ENCODE measurements around the gene DDX54. TPM values are rescaled to one million over a fixed set of nuclear protein-coding genes. Genes with fewer than 3 reads are reported as not detected.

DDX54 gene
- total RNA-seq, 2 donors from 2014 or later: 52.7 TPM

- Histone ChIP-seq H3K9me3 (no peaks in the 10 kb centered on the region), H3K4me3 (no peak overlapping the region), H3K27me3 (no peaks in the 10 kb centered on the region), H3K4me1 (peaks cover 9% of the 10 kb centered on the region), H3K27ac (no peak overlapping the region), H3K36me3 (replicated peaks in 1 of 2; ENCODE audit: insufficient read depth in 1 of 2, low read depth in 2 of 2) (no peaks in the 10 kb centered on the region)
- no peak for ATAC-seq
- 76 to 83% methylated on average over 12 to 16 of the region's 17 CpGs for WGBS, 2 donors
- TF ChIP-seq POLR2A (IDR thresholded peaks at IDR 0.05): no peak
- TF ChIP-seq, protein P1, sequence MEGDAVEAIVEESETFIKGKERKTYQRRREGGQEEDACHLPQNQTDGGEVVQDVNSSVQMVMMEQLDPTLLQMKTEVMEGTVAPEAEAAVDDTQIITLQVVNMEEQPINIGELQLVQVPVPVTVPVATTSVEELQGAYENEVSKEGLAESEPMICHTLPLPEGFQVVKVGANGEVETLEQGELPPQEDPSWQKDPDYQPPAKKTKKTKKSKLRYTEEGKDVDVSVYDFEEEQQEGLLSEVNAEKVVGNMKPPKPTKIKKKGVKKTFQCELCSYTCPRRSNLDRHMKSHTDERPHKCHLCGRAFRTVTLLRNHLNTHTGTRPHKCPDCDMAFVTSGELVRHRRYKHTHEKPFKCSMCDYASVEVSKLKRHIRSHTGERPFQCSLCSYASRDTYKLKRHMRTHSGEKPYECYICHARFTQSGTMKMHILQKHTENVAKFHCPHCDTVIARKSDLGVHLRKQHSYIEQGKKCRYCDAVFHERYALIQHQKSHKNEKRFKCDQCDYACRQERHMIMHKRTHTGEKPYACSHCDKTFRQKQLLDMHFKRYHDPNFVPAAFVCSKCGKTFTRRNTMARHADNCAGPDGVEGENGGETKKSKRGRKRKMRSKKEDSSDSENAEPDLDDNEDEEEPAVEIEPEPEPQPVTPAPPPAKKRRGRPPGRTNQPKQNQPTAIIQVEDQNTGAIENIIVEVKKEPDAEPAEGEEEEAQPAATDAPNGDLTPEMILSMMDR (IDR thresholded peaks at IDR 0.05): no peak
- intact Hi-C loops (cut with DNase I): no loop called here
- DNase-seq: no peak
Measured at GRCh38 chr12:113129664-113130456, 55.4 kb downstream of the DDX54 start.

GRCh38 chr12:113128802-113129663, 56.2 kb downstream of the DDX54 start:
- Histone ChIP-seq H3K4me3 (no peak overlapping the region), H3K36me3 (replicated peaks in 1 of 2; ENCODE audit: insufficient read depth in 1 of 2, low read depth in 2 of 2) (no peaks in the 10 kb centered on the region), H3K4me1 (peaks cover 1% of the 10 kb centered on the region), H3K27me3 (no peaks in the 10 kb centered on the region), H3K9me3 (no peaks in the 10 kb centered on the region), H3K27ac (no peak overlapping the region)
- TF ChIP-seq, protein P1 (IDR thresholded peaks at IDR 0.05): no peak
- TF ChIP-seq POLR2A (IDR thresholded peaks at IDR 0.05): no peak
- intact Hi-C loops (cut with DNase I): no loop called here
- ATAC-seq (no peak), DNase-seq (no peak)
- WGBS, 2 donors: 59 to 67% methylated on average over 9 of the region's 9 CpGs

DNA sequence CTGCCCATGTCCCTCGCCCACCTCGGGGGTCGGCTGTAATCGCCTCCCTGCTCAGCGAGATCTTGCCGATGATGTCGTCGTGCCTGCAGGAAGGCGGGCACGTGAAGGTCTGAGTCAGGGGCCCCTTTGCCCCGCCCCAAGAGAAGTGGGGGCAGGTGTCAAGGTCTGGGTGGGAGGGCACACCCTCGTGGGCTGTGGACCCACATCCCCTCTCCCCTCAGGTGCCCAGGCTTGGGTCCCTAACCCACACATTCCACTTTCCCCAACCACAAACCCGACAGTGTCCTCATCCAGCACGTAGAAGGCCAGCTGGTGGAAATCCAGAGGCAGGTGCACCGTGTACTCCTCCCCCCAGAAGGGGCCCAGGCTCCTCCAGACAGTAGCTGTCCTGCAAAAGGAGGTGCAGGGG, 57.5 kb downstream of the DDX54 start:
- H3K9me3 ChIP-seq: no peaks in the 10 kb centered on the region
- intact Hi-C loops (cut with DNase I): no loop called here
- H3K27me3 ChIP-seq: no peaks in the 10 kb centered on the region
- no peak for ATAC-seq
- no peak for DNase-seq
- TF ChIP-seq, protein P1 (IDR thresholded peaks at IDR 0.05): no peak
- no peak for TF ChIP-seq POLR2A (IDR thresholded peaks at IDR 0.05)
- H3K4me1 ChIP-seq: no peaks in the 10 kb centered on the region
- H3K27ac ChIP-seq: no peak overlapping the region
- 27 to 49% methylated on average over 12 to 13 of the region's 15 CpGs for WGBS, 2 donors
- H3K4me3 ChIP-seq: no peak overlapping the region
- no peaks in the 10 kb centered on the region for H3K36me3 ChIP-seq (replicated peaks in 1 of 2; ENCODE audit: insufficient read depth in 1 of 2, low read depth in 2 of 2)

GRCh38 chr12:113120670-113121370, 64.5 kb downstream of the DDX54 start:
- TF ChIP-seq, protein P1 (IDR thresholded peaks at IDR 0.05): no peak
- TF ChIP-seq POLR2A (IDR thresholded peaks at IDR 0.05): no peak
- Histone ChIP-seq H3K4me1 (no peaks in the 10 kb centered on the region), H3K4me3 (no peak overlapping the region), H3K27me3 (no peaks in the 10 kb centered on the region), H3K36me3 (replicated peaks in 1 of 2; ENCODE audit: insufficient read depth in 1 of 2, low read depth in 2 of 2) (no peaks in the 10 kb centered on the region), H3K9me3 (no peaks in the 10 kb centered on the region), H3K27ac (no peak overlapping the region)
- WGBS, 2 donors: 60 to 63% methylated on average over 3 of the region's 3 CpGs
- ATAC-seq (no peak), DNase-seq (no peak)
- intact Hi-C loops (cut with DNase I): no loop called here

Measured in body of pancreas (tissue), 4 donors.